Measurements from ENCODE around the gene ATP11A. TPM values are rescaled to one million over a fixed set of nuclear protein-coding genes. Genes with fewer than 3 reads are reported as not detected.

The ATP11A gene
- total and polyA plus RNA-seq, 2 experiments from 2014 or later: 4.9 to 5.0 TPM

- no peak for DNase-seq
- H4K20me1 ChIP-seq (ENCODE audit: insufficient read depth): no peaks in the 10 kb centered on the region
- no peaks in the 10 kb centered on the region for H3K9me3 ChIP-seq (ENCODE audit: low read depth)
- H3K27ac ChIP-seq: no peak overlapping the region
- H3K9ac ChIP-seq: no peak overlapping the region
- no peaks in the 10 kb centered on the region for H3K36me3 ChIP-seq (ENCODE audit: low read depth)
- no peaks in the 10 kb centered on the region for H3K4me1 ChIP-seq (ENCODE audit: insufficient read depth)
- in situ Hi-C loops (cut with MboI): no loop called here
- peaks cover 42% of the 10 kb centered on the region for H3K27me3 ChIP-seq (replicated peaks; ENCODE audit: insufficient read depth)
- no peaks in the 10 kb centered on the region for H3F3A ChIP-seq (ENCODE audit: insufficient read depth)
- no peak for TF ChIP-seq EZH2phosphoT487 (IDR thresholded peaks at IDR 0.05; ENCODE audit: insufficient read depth, low read depth)
- no peak for TF ChIP-seq EZH2 (IDR thresholded peaks at IDR 0.05; ENCODE audit: insufficient read depth, poor library complexity, severe bottlenecking)
- H3K79me2 ChIP-seq (ENCODE audit: insufficient read depth): no peaks in the 10 kb centered on the region
- no peak overlapping the region for H2AFZ ChIP-seq
- 57 to 62% methylated on average over 8 of the region's 8 CpGs for WGBS, 2 experiments (ENCODE audit: low coverage in 1 of 2, low lambda C conversion rate in 2 of 2, missing lambda C conversion rate in 2 of 2)
- no peaks in the 10 kb centered on the region for H3K9me2 ChIP-seq (ENCODE audit: insufficient read depth)
- H3K4me2 ChIP-seq (ENCODE audit: unreplicated experiment): no peak overlapping the region
- H3K4me3 ChIP-seq: no peak overlapping the region
Observed at GRCh38 chr13:112903071-112903577, 213.3 kb downstream of the ATP11A start.

- H3F3A ChIP-seq (ENCODE audit: insufficient read depth): no peaks in the 10 kb centered on the region
- in situ Hi-C loops (cut with MboI): no loop called here
- H3K36me3 ChIP-seq (ENCODE audit: low read depth): no peaks in the 10 kb centered on the region
- DNase-seq: no peak
- WGBS, 2 experiments (ENCODE audit: low coverage in 1 of 2, low lambda C conversion rate in 2 of 2, missing lambda C conversion rate in 2 of 2): 70 to 75% methylated on average over 19 of the region's 19 CpGs
- peaks cover 42% of the 10 kb centered on the region for H3K27me3 ChIP-seq (replicated peaks; ENCODE audit: insufficient read depth)
- no peak overlapping the region for H3K27ac ChIP-seq
- H3K9me2 ChIP-seq (ENCODE audit: insufficient read depth): no peaks in the 10 kb centered on the region
- no peaks in the 10 kb centered on the region for H3K79me2 ChIP-seq (ENCODE audit: insufficient read depth)
- H2AFZ ChIP-seq: no peak overlapping the region
- H4K20me1 ChIP-seq (ENCODE audit: insufficient read depth): no peaks in the 10 kb centered on the region
- H3K4me2 ChIP-seq (ENCODE audit: unreplicated experiment): no peak overlapping the region
- TF ChIP-seq EZH2phosphoT487 (IDR thresholded peaks at IDR 0.05; ENCODE audit: insufficient read depth, low read depth) (no peak), EZH2 (IDR thresholded peaks at IDR 0.05; ENCODE audit: insufficient read depth, poor library complexity, severe bottlenecking) (no peak)
- H3K9ac ChIP-seq: no peak overlapping the region
- no peak overlapping the region for H3K4me3 ChIP-seq
- H3K9me3 ChIP-seq (ENCODE audit: low read depth): no peaks in the 10 kb centered on the region
- H3K4me1 ChIP-seq (ENCODE audit: insufficient read depth): no peaks in the 10 kb centered on the region
Observed at GRCh38 chr13:112903606-112904195, 213.9 kb downstream of the ATP11A start.

- no peaks in the 10 kb centered on the region for H3K36me3 ChIP-seq (ENCODE audit: low read depth)
- no peaks in the 10 kb centered on the region for H3K9me2 ChIP-seq (ENCODE audit: insufficient read depth)
- TF ChIP-seq EZH2phosphoT487 (IDR thresholded peaks at IDR 0.05; ENCODE audit: insufficient read depth, low read depth) (no peak), EZH2 (IDR thresholded peaks at IDR 0.05; ENCODE audit: insufficient read depth, poor library complexity, severe bottlenecking) (no peak)
- no peak overlapping the region for H3K4me3 ChIP-seq
- H3K27ac ChIP-seq: no peak overlapping the region
- no peaks in the 10 kb centered on the region for H4K20me1 ChIP-seq (ENCODE audit: insufficient read depth)
- no peaks in the 10 kb centered on the region for H3K4me1 ChIP-seq (ENCODE audit: insufficient read depth)
- in situ Hi-C loops (cut with MboI): no loop called here
- no peaks in the 10 kb centered on the region for H3F3A ChIP-seq (ENCODE audit: insufficient read depth)
- peaks cover 45% of the 10 kb centered on the region for H3K27me3 ChIP-seq (replicated peaks; ENCODE audit: insufficient read depth)
- H3K9me3 ChIP-seq (ENCODE audit: low read depth): no peaks in the 10 kb centered on the region
- H3K9ac ChIP-seq: no peak overlapping the region
- WGBS, 2 experiments (ENCODE audit: low coverage in 1 of 2, low lambda C conversion rate in 2 of 2, missing lambda C conversion rate in 2 of 2): 59 to 69% methylated on average over 13 of the region's 13 CpGs
- H2AFZ ChIP-seq: no peak overlapping the region
- no peaks in the 10 kb centered on the region for H3K79me2 ChIP-seq (ENCODE audit: insufficient read depth)
- no peak overlapping the region for H3K4me2 ChIP-seq (ENCODE audit: unreplicated experiment)
- no peak for DNase-seq
Observed at GRCh38 chr13:112904436-112904960, 214.7 kb downstream of the ATP11A start.

GRCh38 chr13:112905086-112905485 is 215.2 kb downstream of the ATP11A start:
- no peak overlapping the region for H3K4me2 ChIP-seq (ENCODE audit: unreplicated experiment)
- DNase-seq: no peak
- WGBS, 2 experiments (ENCODE audit: low coverage in 1 of 2, low lambda C conversion rate in 2 of 2, missing lambda C conversion rate in 2 of 2): 81 to 82% methylated on average over 9 of the region's 9 CpGs
- H2AFZ ChIP-seq: no peak overlapping the region
- H3K4me3 ChIP-seq: no peak overlapping the region
- no peaks in the 10 kb centered on the region for H3K9me3 ChIP-seq (ENCODE audit: low read depth)
- in situ Hi-C loops (cut with MboI): no loop called here
- H4K20me1 ChIP-seq (ENCODE audit: insufficient read depth): no peaks in the 10 kb centered on the region
- H3K79me2 ChIP-seq (ENCODE audit: insufficient read depth): no peaks in the 10 kb centered on the region
- TF ChIP-seq EZH2 (IDR thresholded peaks at IDR 0.05; ENCODE audit: insufficient read depth, poor library complexity, severe bottlenecking): no peak
- H3F3A ChIP-seq (ENCODE audit: insufficient read depth): no peaks in the 10 kb centered on the region
- H3K4me1 ChIP-seq (ENCODE audit: insufficient read depth): no peaks in the 10 kb centered on the region
- H3K9ac ChIP-seq: no peak overlapping the region
- peaks cover 45% of the 10 kb centered on the region for H3K27me3 ChIP-seq (replicated peaks; ENCODE audit: insufficient read depth)
- no peak overlapping the region for H3K27ac ChIP-seq
- no peaks in the 10 kb centered on the region for H3K36me3 ChIP-seq (ENCODE audit: low read depth)
- no peaks in the 10 kb centered on the region for H3K9me2 ChIP-seq (ENCODE audit: insufficient read depth)
